B cell (primary cell): Measurements from ENCODE around the gene HOXA3. TPM values are rescaled to one million over a fixed set of nuclear protein-coding genes. Genes with fewer than 3 reads are reported as not detected.

Experiments
- ATAC-seq: fragments of 200-7000 bp; cut with Tn5 transposase; one replicate; pipeline ENCODE4 v1.10.0; 2021; ENCODE audit warnings: low read depth, mild to moderate bottlenecking, moderate number of reproducible peaks, moderate library complexity
- CTCF ChIA-PET: fragments of 350-600 bp; sonication (Branson Sonifier 250); formaldehyde crosslinking; loops from one replicate; lab custom pipeline; 2021; ENCODE audit warnings: antibody characterized with exemption, inconsistent platforms; lab: Charles Lee
- POLR2A ChIA-PET: fragments of 350-600 bp; sonication (Branson Sonifier 250); formaldehyde crosslinking; loops from one replicate; lab custom pipeline; 2021; ENCODE audit warnings: antibody characterized with exemption; lab: Charles Lee
- DNase-seq: peaks from one replicate; pipeline ENCODE4 v3.0.0; 2013
- H2AFZ ChIP-seq: 2 replicates; pipeline ENCODE4 v1.6.1; 2012; ENCODE audit warnings: mild to moderate bottlenecking, low read depth, low read length; ENCODE audit not compliant: insufficient read depth, poor library complexity, severe bottlenecking
- H3K27ac ChIP-seq, 2 donors: 1 replicate in 1 of 2; 2 replicates in 1 of 2; pipeline ENCODE4 v1.5.1; 2012 to 2013; ENCODE audit warnings: low read length in 2 of 2, mild to moderate bottlenecking in 2 of 2, moderate library complexity in 1 of 2
- H3K27me3 ChIP-seq, 4 experiments: fragments of 200-600 bp in 1 of 4; sonication (generic) in 1 of 4; replicated peaks in 1 of 4; 1 replicate in 2 of 4; 2 replicates in 2 of 4; pipeline versions ENCODE4 v1.6.1 to v1.7.0; 2013 to 2016; ENCODE audit warnings: low read length in 3 of 4, mild to moderate bottlenecking in 2 of 4, mixed read lengths in 1 of 4, moderate library complexity in 1 of 4; ENCODE audit not compliant: insufficient read depth in 4 of 4, control insufficient read depth in 3 of 4; ENCODE audit errors: control extremely low read depth in 1 of 4
- H3K36me3 ChIP-seq, 2 experiments: replicated peaks in 1 of 2; 1 replicate in 1 of 2; 2 replicates in 1 of 2; pipeline versions ENCODE4 v1.6.1 to v1.7.1; 2013; ENCODE audit warnings: low read length in 1 of 2; ENCODE audit not compliant: insufficient read depth in 2 of 2, control insufficient read depth in 1 of 2; ENCODE audit errors: control extremely low read depth in 1 of 2, extremely low read depth in 1 of 2
- H3K4me1 ChIP-seq, 2 donors: fragments of 200-600 bp in 1 of 2; sonication (generic) in 1 of 2; 1 replicate in 1 of 2; 2 replicates in 1 of 2; pipeline versions ENCODE4 v1.5.1 to v1.6.1; 2013 to 2017; ENCODE audit warnings: low read length in 2 of 2; ENCODE audit not compliant: control insufficient read depth in 2 of 2, insufficient read depth in 2 of 2
- H3K4me2 ChIP-seq: replicated peaks from 2 replicates; pipeline ENCODE3; 2012; ENCODE audit warnings: mild to moderate bottlenecking, low read depth, low read length; ENCODE audit not compliant: poor library complexity, severe bottlenecking
- H3K4me3 ChIP-seq, 5 experiments: fragments of 200-600 bp in 1 of 5; sonication (generic) in 1 of 5; 1 replicate in 3 of 5; 2 replicates in 2 of 5; pipeline versions ENCODE4 v1.5.1 to v1.7.0; 2011 to 2016; ENCODE audit warnings: low read length in 4 of 5, mild to moderate bottlenecking in 4 of 5, low read depth in 2 of 5, control low read depth in 1 of 5, moderate library complexity in 1 of 5; ENCODE audit not compliant: insufficient read depth in 1 of 5; ENCODE audit errors: control extremely low read depth in 1 of 5, extremely low read depth in 1 of 5
- H3K79me2 ChIP-seq: fragments of 200-600 bp; sonication (generic); one replicate; pipeline ENCODE4 v1.6.0; 2016; ENCODE audit warnings: low read length; ENCODE audit not compliant: control insufficient read depth, insufficient read depth
- H3K9ac ChIP-seq: fragments of 200-600 bp; sonication (generic); 2 replicates; pipeline ENCODE4 v1.6.1; 2017; ENCODE audit warnings: mild to moderate bottlenecking, low read length, moderate library complexity
- H3K9me3 ChIP-seq, 3 donors: one replicate each; pipeline versions ENCODE4 v1.6.1 to v1.7.1; 2013; ENCODE audit warnings: low read length in 2 of 3; ENCODE audit not compliant: control insufficient read depth in 2 of 3, insufficient read depth in 1 of 3; ENCODE audit errors: control extremely low read depth in 1 of 3
- H4K20me1 ChIP-seq: 2 replicates; pipeline ENCODE4 v1.6.0; 2012; ENCODE audit warnings: mild to moderate bottlenecking, low read length; ENCODE audit not compliant: insufficient read depth, control insufficient read depth, poor library complexity, severe bottlenecking
- H3K27ac Mint-ChIP-seq: one replicate; pipeline ENCODE4 v1.8.0; 2021; ENCODE audit warnings: mixed read lengths
- H3K27me3 Mint-ChIP-seq: one replicate; pipeline ENCODE4 v1.8.0; 2021; ENCODE audit warnings: mixed read lengths
- H3K4me1 Mint-ChIP-seq: one replicate; pipeline ENCODE4 v1.8.0; 2021; ENCODE audit warnings: mixed read lengths
- H3K4me3 Mint-ChIP-seq: one replicate; pipeline ENCODE4 v1.8.0; 2021; ENCODE audit warnings: mixed read lengths
- H3K9me3 Mint-ChIP-seq: one replicate; pipeline ENCODE4 v1.8.0; 2022; ENCODE audit warnings: mixed read lengths; ENCODE audit not compliant: insufficient read depth
- CTCF ChIP-seq: fragments of 200-600 bp; IDR thresholded peaks from one replicate; pipeline ENCODE4 v1.8.0; 2022; ENCODE audit warnings: antibody characterized with exemption, mild to moderate bottlenecking
- EZH2 ChIP-seq: IDR thresholded peaks from 2 replicates; pipeline ENCODE4 v1.6.1; 2012; ENCODE audit warnings: borderline replicate concordance, low read depth, mild to moderate bottlenecking, moderate library complexity, low read length; ENCODE audit not compliant: insufficient read depth, poor library complexity, severe bottlenecking
- WGBS: methylation state at CpG from one replicate; pipeline ENCODE4 v1.1.5; 2013; ENCODE audit warnings: missing lambda C conversion rate; ENCODE audit not compliant: insufficient coverage; 5-methylcytosine and 5-hydroxymethylcytosine counted together
- intact Hi-C: fragments of 100-400 bp; cut with micrococcal nuclease; formaldehyde crosslinking; loops from one replicate; pipeline ENCODE4 v1.10.0; 2022
- polyA plus RNA-seq: library from polyadenylated mRNA; depleted of rRNA; stranded (reverse); fragments of >200 nt; gene quantifications from 2 replicates; pipeline ENCODE4 v1.2.3, GENCODE V29; 2012
- total RNA-seq, 2 donors: library from RNA; stranded (reverse); fragments of 120-200 nt in 1 of 2; gene quantifications; 1 replicate in 1 of 2; 2 replicates in 1 of 2; pipeline versions ENCODE4 v1.2.3 to v1.2.4, GENCODE V29; 2013 to 2022

Gene HOXA3
- total and polyA plus RNA-seq, 2 donors (not counting 1 experiment from before 2014, with no cell fraction given): 0.07 TPM; not detected in 1

DNA sequence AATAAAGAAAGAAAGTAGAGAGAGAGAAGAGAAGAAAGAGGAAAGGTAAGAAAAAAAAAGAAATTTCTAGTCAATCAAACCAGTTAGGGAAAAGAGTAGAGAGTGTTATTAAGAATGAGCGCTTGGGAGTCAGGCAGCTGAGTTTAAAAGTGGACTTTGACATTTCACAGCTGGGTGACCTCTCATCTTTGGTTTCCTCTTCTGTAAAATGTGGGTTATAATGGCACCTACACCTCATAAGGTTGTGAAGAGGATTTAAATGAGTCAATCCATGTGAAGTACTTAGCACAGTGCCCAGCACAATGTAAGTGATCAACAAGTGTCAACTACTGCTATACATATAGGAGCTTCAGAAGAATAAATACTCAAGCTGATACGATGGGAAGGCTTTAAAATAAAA is 68.7 kb downstream of the HOXA3 start:
- no peak for ATAC-seq
- WGBS: no CpG with 5 or more reads among the region's 2 CpGs
- CTCF ChIA-PET: interaction anchor here (2.1 kb wide), 1 partner anchor 78 kb away, joined by 6 read pairs; no protein-coding TSS in a partner anchor

DNA sequence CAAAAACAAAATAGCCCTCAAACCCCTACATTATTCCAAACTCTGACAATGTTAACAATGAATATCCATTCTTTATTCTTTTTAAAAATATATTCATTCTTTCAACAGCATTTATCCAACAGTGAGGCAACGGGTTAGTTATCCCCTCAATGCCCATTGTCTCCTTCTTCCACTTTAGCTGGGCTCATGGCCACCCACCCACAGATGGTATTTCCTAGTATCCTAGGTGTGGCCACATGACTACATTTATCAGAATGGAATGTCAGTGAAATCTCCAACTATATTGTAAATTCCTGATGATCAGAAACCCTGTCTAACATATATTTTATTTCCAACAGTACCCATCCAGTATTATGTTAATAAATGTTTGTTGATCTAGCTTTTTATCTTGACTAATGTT is 70.2 kb downstream of the HOXA3 start:
- Histone ChIP-seq H3K4me2 (no peak overlapping the region), H3K4me1 (peaks cover 0 to 2% of the 10 kb centered on the region in 2 donors), H3K36me3 (no peaks in the 10 kb centered on the region), H3K4me3 (no peak overlapping the region), H3K9me3 (no peaks in the 10 kb centered on the region), H2AFZ (no peak overlapping the region), H3K79me2 (no peaks in the 10 kb centered on the region), H4K20me1 (no peaks in the 10 kb centered on the region), H3K27ac (no peak overlapping the region), H3K9ac (no peak overlapping the region), H3K27me3 (peaks cover 0 to 10% (median 3%) of the 10 kb centered on the region in 4 experiments)
- peaks cover 7% of the 10 kb centered on the region for H3K27me3 Mint-ChIP-seq
- intact Hi-C loops: no loop called here
- ATAC-seq (no peak), DNase-seq (no peak)
- no peak overlapping the region for H3K4me3 Mint-ChIP-seq
- ChIA-PET POLR2A (no interaction called here), CTCF (interaction anchor here (2.1 kb wide), 1 partner anchor 79 kb away, joined by 6 read pairs; no protein-coding TSS in a partner anchor)
- H3K9me3 Mint-ChIP-seq: no peaks in the 10 kb centered on the region
- H3K27ac Mint-ChIP-seq: no peak overlapping the region
- WGBS: no CpG with 5 or more reads among the region's 1 CpG
- TF ChIP-seq CTCF: no peak
- H3K4me1 Mint-ChIP-seq: peaks cover 6% of the 10 kb centered on the region

More for the DNA sequence above, 68.7 kb downstream of the HOXA3 start:
- Histone ChIP-seq H3K9ac (no peak overlapping the region), H4K20me1 (no peaks in the 10 kb centered on the region), H3K4me1 (peaks cover 9 to 12% of the 10 kb centered on the region in 2 donors), H3K27ac (no peak overlapping the region), H3K36me3 (no peaks in the 10 kb centered on the region), H2AFZ (no peak overlapping the region), H3K9me3 (peaks cover 0 to 9% (median 3%) of the 10 kb centered on the region in 3 donors), H3K4me2 (no peak overlapping the region), H3K27me3 (peaks cover 0 to 19% (median 11%) of the 10 kb centered on the region in 4 experiments), H3K4me3 (no peak overlapping the region), H3K79me2 (no peaks in the 10 kb centered on the region)
- intact Hi-C loops: no loop called here
- TF ChIP-seq CTCF (no peak), EZH2 (no peak)
- DNase-seq: no peak
- Mint-ChIP-seq H3K27me3 (peaks cover 16% of the 10 kb centered on the region), H3K9me3 (no peaks in the 10 kb centered on the region), H3K4me1 (peaks cover 16% of the 10 kb centered on the region), H3K4me3 (no peak overlapping the region), H3K27ac (no peak overlapping the region)
- POLR2A ChIA-PET: no interaction called here
